ENCODE results near the gene MAPKAP1.

The MAPKAP1 gene

DNA sequence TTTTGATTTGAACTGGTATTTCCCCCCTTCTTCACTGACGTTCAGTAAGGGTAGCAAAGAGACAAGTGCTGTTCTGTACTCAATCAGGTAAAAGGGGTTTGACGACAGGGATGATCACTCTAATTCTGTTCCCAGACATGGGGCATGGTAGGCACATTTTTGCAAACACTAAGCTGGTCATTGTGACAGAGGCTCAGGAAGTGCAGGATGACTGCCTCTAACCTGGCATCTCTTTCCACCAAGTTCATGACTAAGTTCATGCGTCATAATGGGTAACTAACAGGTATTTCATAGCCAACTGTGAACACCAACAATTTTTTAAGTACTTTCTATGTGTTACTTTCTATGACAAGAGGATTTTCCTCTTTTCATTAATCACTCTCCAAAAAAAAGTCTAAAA lies 166.5 kb downstream of the MAPKAP1 start:
- no peak overlapping the region for H3K27ac ChIP-seq
- no peak overlapping the region for H3K4me3 ChIP-seq (ENCODE audit: low read depth in 1 of 2, low read length in 1 of 2)
- no peaks in the 10 kb centered on the region for H3K9me3 ChIP-seq
- H3K27me3 ChIP-seq, result no peaks in the 10 kb centered on the region
- H3K4me1 ChIP-seq (ENCODE audit: control insufficient read depth in 1 of 2, insufficient read depth in 1 of 2, low read depth in 1 of 2, low read length in 1 of 2), result no peaks in the 10 kb centered on the region
- H3K36me3 ChIP-seq, result peaks cover 20% of the 10 kb centered on the region
- TF ChIP-seq, protein P1, sequence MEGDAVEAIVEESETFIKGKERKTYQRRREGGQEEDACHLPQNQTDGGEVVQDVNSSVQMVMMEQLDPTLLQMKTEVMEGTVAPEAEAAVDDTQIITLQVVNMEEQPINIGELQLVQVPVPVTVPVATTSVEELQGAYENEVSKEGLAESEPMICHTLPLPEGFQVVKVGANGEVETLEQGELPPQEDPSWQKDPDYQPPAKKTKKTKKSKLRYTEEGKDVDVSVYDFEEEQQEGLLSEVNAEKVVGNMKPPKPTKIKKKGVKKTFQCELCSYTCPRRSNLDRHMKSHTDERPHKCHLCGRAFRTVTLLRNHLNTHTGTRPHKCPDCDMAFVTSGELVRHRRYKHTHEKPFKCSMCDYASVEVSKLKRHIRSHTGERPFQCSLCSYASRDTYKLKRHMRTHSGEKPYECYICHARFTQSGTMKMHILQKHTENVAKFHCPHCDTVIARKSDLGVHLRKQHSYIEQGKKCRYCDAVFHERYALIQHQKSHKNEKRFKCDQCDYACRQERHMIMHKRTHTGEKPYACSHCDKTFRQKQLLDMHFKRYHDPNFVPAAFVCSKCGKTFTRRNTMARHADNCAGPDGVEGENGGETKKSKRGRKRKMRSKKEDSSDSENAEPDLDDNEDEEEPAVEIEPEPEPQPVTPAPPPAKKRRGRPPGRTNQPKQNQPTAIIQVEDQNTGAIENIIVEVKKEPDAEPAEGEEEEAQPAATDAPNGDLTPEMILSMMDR (IDR thresholded peaks at IDR 0.05), result no peak

DNA sequence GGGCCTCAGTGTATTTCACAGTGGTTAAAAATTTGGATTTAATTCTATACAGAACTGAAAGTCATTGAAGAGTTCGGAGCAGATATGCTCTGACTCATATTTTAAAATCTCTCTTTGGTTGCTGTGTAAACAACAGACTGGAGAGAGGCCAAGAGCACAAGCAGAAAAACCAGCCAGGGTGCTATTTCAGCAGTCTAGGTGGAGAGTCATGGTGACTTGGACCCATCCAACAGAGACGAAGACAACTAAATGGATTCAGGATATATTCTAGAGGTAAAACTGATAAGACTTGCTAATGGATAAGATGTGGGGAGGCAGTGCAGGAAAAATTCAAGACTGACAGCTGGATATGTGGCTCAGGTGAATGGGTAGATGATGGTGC lies 168.9 kb downstream of the MAPKAP1 start:
- H3K27ac ChIP-seq, result no peak overlapping the region

DNA sequence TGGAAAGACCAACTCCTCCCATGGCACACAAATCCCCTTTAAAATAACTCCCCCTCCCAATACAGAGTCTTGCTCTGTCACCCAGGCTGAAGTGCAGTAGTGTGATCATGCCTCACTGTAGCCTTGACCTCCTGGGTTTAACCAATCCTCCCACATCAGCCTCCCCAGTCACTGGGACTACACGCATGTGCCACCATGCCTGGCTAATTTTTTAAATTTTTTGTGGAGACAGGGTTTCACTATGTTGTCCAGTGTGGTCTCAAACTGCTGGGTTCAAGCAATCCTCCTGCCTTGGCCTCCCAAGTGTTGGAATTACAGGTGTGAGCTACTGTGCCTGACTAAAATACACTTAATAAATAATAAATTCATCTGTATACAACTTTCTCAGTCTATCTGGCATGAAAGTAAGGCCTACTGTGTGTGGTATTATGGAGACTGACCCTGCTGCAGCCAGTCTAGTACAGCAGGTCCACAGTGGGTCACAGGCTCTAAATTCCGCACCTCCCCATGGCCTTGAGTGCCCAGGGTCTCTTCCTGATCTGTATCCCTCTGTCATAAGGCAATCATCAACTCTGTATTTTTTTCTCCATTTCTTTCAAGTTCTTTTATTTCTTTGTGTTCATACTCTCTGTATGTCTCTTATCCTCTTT lies 169.4 kb downstream of the MAPKAP1 start:
- Histone ChIP-seq H3K27me3 (no peaks in the 10 kb centered on the region), H3K9me3 (no peaks in the 10 kb centered on the region), H3K4me3 (ENCODE audit: low read depth in 1 of 2, low read length in 1 of 2) (no peak overlapping the region), H3K36me3 (peaks cover 15% of the 10 kb centered on the region), H3K4me1 (ENCODE audit: control insufficient read depth in 1 of 2, insufficient read depth in 1 of 2, low read depth in 1 of 2, low read length in 1 of 2) (no peaks in the 10 kb centered on the region), H3K27ac (no peak overlapping the region)
- TF ChIP-seq, protein P1 (IDR thresholded peaks at IDR 0.05), result no peak

More for the DNA sequence above, 168.9 kb downstream of the MAPKAP1 start:
- TF ChIP-seq, protein P1 (IDR thresholded peaks at IDR 0.05), result no peak
- H3K36me3 ChIP-seq, result peaks cover 20% of the 10 kb centered on the region
- no peaks in the 10 kb centered on the region for H3K9me3 ChIP-seq
- no peaks in the 10 kb centered on the region for H3K4me1 ChIP-seq (ENCODE audit: control insufficient read depth in 1 of 2, insufficient read depth in 1 of 2, low read depth in 1 of 2, low read length in 1 of 2)
- no peak overlapping the region for H3K4me3 ChIP-seq (ENCODE audit: low read depth in 1 of 2, low read length in 1 of 2)
- no peaks in the 10 kb centered on the region for H3K27me3 ChIP-seq

DNA sequence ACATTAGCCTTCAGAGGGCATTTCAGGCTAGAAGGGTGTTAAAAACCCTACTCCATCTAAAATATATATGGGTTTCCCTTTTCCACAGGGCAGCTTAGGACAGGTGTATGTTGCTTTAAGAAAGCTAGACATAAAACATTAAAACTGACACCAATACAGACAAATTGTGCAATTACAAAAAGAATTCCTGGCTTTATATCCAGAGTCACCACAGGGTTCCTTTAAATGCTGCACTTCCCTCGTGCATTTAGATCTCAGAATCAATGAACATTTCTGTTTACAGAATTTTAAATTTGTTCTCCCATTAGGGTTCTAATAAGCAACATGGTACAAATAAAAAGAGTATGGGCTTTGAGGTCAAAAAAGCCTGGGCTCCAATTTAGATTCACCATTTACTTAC lies 170.2 kb downstream of the MAPKAP1 start:
- no peak overlapping the region for H3K27ac ChIP-seq
- H3K27me3 ChIP-seq, result no peaks in the 10 kb centered on the region
- peaks cover 13% of the 10 kb centered on the region for H3K36me3 ChIP-seq
- H3K4me3 ChIP-seq (ENCODE audit: low read depth in 1 of 2, low read length in 1 of 2), result no peak overlapping the region
- no peaks in the 10 kb centered on the region for H3K9me3 ChIP-seq
- TF ChIP-seq, protein P1 (IDR thresholded peaks at IDR 0.05), result no peak
- H3K4me1 ChIP-seq (ENCODE audit: control insufficient read depth in 1 of 2, insufficient read depth in 1 of 2, low read depth in 1 of 2, low read length in 1 of 2), result no peaks in the 10 kb centered on the region

DNA sequence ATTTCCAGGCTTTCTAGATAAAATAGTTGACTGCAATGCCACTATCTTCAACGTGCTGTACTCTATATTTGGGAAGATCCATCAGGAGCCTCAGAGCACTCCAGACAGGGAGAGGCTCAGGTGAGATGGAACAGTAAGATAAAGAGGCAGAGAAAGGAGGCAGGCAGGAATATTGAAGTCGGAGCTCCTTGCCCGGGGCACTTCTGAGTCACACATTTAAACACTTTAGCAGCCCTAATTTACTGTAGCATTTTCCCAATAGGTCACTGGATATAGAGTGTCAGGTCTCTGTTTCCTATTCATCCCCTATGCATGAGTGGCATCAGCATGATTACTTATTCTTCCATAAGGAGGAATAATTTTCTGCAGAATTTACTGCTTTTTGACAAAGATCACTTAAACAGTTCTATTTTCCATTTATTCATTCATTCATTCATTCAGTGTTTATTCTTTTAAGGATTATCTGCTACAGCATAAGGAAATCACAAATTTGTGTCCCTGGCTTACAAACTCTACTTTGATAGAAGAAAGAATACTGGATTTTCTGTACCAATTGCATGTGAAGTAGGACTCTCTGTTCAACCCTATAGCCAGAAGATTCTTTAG lies 170.7 kb downstream of the MAPKAP1 start:
- Histone ChIP-seq H3K4me3 (ENCODE audit: low read depth in 1 of 2, low read length in 1 of 2) (no peak overlapping the region), H3K27ac (no peak overlapping the region), H3K36me3 (peaks cover 9% of the 10 kb centered on the region), H3K27me3 (no peaks in the 10 kb centered on the region), H3K4me1 (ENCODE audit: control insufficient read depth in 1 of 2, insufficient read depth in 1 of 2, low read depth in 1 of 2, low read length in 1 of 2) (no peaks in the 10 kb centered on the region), H3K9me3 (no peaks in the 10 kb centered on the region)
- TF ChIP-seq, protein P1 (IDR thresholded peaks at IDR 0.05), result no peak
